ENCODE data around the gene PCNX1. TPM values are rescaled to one million over a fixed set of nuclear protein-coding genes. Genes with fewer than 3 reads are reported as not detected.
"Not testable (repeated sequence)": the region's sequence is repeated elsewhere in the genome, so short reads cannot be mapped to it uniquely, and the experiment has no call there.

Gene PCNX1
- 27.9 and 32.6 TPM in 2 replicates for total RNA-seq

DNA sequence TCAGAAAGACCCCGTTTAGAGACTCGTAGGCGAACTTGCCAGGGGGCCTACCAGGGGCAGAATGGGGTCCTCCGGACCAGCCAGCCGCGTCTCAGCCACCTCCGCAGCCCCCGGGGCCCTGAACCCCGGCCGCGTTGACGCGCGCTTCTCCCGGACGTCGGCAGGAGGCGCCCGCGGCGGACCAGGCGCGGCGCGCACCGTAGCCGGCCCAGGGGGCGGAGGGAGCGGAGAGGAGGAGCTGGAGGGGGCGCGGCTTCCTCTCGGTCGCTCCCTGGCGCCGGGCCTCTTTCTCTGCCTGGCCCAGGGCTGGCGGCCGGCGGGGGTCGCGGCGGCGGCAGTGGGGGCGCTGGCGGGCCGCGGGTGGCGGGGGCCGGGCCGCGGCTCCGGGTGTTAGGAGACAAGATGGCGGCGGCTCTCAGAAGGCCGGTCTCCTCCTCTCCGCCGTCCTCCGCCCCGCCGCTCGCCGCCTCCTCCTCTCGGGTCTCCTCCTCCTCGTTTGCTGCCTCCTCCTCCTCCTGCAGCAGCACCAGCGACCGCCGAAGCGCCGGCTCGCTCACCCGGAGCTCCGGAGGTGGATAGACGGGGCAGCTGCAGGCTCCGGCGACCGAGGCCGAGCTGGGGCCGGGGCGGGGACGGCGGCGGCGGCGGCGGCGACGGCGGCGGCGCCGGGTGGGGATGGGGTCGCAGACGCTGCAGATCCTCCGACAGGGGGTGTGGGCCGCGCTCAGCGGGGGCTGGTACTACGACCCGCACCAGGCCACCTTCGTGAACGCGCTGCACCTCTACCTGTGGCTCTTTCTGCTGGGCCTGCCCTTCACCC, at the start of gene PCNX1:
PCNX1 (plus strand) TSS at position 284 of the 820 bp plus-strand sequence; CDS start at position 676, 392 bp downstream.
- peak; percentile 47 for DNase-seq (ENCODE audit: low read depth, low spot score)

DNA sequence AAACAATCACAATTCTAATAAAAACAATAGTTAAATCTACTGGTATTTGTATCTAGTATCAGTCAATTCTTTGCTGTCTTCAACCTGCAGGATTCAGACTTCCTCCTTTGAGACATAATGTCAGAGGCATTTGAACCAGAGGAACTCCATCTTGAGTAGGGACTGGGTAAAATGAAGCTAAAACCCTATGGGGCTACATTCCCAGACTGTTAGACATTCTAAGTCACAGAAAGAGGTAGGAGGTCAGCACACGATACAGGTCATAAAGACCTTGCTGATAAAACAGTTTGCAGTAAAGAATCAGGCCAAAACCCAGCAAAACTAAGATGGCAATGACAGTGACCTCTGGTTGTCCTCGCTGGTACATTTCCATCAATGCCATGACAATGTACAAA, 49.8 kb upstream of the PCNX1 start:
- no peak for DNase-seq (ENCODE audit: low read depth, low spot score)

DNA sequence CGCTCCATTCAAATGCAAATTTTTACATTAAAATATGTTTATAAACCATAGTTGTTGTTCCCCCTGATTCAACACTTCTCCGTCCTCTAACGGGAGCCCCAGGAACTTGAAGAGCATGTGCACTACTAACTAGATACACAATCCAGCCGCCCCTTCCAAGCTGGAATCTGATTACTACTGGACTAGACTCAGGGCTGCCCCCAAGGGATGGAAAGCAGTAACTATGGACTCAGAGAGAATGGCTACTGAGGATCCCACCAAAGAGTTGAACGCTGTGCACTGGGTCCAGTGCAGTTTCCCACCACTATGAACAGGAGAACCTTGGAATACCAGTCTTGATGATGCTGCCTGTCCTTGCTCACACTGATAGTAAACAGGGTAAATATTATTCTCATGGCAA, 48.6 kb upstream of the PCNX1 start:
- DNase-seq (ENCODE audit: low read depth, low spot score): no peak

DNA sequence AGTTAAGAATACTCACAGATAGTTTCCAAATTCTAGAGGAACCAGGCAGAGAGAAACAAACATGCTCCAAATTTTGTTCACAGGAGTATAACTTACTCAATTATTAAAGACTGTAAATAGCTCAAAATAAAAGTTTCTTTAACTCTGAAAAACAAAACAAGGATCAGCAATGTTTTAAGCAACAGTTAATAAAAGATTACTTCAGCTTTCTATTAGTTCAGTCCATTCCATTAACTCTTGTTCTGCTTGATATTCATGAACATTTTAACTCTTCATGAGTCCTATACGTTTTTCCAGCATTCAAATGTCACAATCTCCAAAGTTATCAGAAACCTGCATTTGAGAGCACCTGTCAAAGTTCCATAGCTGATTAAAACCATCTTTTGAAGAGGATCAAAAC, 40.3 kb upstream of the PCNX1 start:
- not testable (repeated sequence) for DNase-seq (ENCODE audit: low read depth, low spot score)

DNA sequence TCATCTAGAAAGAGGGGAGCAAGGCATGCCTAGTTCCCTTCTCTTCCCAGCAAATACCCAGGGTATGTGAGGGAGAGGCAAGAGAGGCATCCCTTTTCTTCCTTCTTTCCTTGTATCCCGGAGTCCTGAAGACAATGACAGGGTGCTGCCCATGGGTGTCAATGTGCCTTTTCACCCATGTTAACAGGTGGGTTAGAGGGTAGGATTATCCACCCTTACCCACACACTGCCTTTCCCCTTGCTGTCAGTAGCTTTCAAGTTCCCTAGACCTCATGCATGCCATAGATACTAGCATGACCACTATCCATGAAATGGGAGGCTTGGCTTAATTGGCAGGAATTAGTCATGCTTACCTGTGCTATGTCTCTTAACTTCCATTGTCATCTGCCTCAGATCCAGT, 36.3 kb upstream of the PCNX1 start:
- no peak for DNase-seq (ENCODE audit: low read depth, low spot score)

DNA sequence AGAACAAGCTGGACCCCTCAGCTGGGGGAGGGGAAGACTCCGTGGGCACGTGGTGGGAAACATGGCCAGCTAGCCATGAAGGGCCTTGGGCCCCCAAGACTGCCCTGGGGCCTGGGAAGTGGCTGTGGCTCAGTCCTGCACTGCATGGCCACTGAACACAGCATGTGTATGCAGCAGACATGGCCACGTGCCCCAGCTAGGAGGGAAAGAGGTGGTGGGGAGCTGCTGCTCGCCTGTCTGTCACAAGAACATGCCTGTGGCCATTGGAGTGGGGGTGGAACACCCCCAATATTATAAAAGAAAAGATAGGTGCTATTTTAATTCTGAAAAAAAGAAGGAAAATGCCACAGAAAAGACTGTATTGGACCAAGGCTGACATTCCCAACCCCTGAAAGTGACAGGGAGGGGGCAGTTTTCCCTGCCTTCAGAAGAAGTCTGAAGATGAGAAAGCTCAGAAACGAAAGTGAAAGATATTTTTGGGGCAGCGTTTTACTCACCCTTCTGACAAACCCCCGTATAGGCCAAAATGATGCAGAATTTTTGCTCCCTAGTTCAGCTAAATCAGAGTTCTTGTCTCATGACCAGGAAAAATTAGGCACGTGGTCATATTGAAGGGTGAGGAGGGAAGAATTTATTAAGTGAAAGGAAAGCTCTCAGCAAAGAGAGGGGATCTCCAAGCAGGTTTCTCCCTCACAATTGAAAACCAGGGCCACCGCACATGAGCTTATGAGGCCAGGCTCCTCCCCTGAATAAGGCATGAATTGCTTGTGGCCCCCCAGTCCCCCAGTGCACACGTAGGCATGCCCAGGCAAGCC, 35.2 kb upstream of the PCNX1 start:
- no peak for DNase-seq (ENCODE audit: low read depth, low spot score)

DNA sequence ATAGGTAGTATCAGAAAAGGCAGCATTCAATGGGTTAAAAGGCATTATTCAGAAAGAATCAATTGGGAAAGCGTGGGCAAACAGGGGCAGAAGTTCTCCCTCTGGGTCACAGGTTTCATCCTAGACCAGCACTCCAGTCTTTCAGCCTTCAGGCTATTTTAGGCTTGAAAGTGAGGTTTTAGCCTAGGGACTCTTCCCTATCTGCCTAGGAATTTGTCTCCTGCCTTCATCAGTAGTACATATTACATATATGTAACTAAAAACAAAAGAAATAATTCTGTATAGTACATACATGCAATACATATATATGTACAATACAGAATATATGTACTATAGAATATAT, 34.6 kb upstream of the PCNX1 start:
- no peak for DNase-seq (ENCODE audit: low read depth, low spot score)

DNA sequence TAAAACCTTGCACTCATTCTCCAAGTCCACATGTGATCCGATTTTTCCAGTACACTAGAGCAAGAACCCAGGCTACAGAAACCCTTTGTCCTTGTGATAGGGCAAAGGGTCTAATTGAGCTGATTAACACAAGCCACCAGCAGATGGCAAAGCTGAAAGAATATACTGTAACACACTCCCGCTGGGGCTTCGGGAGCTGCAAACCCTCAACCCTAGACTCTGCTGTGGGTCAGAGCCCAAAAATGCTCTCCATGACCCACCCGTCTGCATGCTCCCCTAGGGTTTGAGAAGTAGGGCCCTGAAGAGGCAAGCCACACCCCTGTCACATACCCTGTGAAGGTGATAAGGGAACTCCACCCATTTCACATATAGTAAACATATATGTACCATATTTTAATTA, 33.6 kb upstream of the PCNX1 start:
- no peak for DNase-seq (ENCODE audit: low read depth, low spot score)

DNA sequence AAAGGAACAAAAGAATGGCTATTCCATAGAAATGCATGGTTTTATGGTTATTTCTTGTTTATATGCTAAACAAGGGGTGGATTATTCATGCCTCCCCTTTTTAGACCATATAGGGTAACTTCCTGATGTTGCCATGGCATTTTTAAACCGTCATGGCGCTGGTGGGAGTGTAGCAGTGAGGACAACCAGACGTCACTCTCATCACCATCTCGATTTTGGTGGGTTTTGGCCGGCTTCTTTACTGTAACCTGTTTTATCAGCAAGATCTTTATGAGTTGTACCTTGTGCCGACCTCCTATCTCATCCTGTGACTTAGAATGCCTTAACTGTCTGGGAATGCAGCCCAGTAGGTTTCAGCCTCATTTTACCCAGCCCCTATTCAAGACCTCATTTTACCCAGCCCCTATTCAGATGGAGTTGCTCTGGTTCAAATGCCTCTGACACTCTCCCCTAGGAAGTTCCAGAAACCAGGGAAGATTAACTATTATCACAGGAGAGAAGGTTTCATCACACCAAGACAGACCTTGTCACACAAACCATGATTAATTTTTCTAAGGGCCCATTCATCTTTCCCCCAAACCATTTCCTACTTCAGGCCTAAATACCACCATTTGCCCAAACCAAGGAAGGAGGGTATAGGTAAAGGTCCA, 31.3 kb upstream of the PCNX1 start:
- DNase-seq (ENCODE audit: low read depth, low spot score): not testable (repeated sequence)

DNA sequence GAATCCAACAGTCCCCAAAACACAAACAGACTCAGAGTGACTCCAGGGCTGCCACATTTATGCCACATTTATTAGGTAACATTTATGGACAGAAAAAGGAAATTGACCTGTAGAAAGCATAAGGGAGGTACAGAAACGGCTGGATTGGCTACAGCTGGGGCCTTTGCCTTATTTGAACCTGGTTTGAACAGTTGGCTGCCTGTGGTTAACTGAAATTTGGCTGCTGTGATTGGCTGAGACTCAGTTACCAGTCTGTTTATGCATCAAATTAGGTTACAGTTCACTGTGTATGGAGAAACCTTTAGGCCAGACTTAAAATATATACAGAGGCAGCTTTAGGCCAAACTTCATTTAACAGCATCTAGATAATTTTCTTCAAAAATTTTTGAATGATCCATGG, 27.8 kb upstream of the PCNX1 start:
- DNase-seq (ENCODE audit: low read depth, low spot score): no peak

DNA sequence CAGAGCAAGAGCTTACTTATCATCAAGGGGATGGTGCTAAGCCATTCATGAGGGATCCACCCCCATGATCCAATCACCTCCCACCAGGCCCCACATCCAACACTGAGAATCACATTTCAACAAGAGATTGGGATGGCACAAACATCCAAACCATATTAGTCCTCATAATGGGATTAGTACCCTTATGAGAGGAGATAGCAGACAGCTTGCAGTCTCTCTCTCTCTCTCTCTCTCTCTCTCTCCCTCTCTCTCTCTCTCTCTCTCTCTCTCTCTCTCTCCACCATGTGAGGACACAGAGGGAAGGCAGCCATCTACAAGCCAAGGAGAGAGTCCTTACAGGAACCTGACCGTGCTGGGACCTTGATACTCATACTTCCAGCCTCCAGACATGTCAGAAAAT, 26.4 kb upstream of the PCNX1 start:
- not testable (repeated sequence) for DNase-seq (ENCODE audit: low read depth, low spot score)

DNA sequence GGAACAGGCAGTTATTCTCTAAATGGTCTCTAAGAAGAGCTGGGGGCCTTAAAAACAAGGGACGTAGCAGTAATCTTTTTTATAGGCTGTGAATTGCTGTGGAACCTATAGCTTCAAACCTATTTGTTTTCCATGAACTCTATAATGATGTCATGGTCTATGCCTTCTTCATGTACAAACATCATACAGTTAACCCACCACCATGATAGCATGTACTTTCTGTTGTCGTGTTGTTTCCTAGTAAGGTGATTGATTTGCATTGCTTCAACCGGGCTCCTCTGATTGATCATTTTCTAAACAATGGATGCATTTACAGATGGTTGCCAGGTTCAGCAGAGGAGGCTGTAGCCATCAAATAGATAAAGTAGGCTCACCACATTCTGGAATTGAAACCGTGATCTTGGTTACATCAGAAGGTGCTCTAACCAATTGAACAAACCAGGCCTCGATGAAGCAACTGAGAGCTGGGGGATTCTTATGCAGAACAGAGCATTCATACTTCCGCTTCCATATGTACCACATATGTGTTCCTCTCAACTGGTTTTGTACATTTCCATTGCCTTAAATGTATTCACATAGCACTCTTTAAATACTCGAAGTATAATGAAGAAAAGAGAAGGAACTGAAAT, 25.6 kb upstream of the PCNX1 start:
- no peak for DNase-seq (ENCODE audit: low read depth, low spot score)

DNA sequence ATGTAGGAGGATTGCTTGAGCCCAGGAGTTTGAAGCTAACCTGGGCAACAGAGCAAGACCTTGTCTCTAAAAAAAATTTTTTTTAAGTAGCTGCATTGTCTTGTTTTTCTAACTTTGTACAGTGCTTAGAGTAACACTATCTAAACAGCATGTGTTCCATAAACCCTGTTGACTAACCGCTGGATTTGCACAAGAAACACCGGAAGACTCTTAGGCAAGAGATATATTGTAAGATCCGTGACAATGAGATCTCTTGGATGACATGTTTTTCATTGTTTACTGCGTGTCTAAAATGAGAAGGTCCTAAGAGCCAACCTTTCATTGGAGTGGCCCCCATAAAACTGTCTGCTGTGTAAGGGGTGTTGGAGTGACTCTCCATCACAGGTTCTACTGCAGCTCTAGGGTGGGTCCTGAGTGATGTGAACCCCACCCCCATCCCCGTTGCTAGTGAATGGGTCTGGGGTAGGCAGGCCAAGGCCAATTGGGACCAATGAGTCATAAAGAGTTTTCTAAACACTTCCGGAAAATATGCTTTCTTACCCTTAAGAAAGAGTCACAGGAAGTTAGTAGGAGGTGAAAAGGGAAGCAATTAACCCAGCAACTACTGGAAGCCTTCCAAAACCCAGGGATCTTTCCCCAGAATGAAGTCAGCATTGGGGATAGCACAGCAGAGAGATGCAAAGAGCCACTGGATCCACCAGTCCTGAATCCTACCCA, 24.3 kb upstream of the PCNX1 start:
- peak; percentile 20 for DNase-seq (ENCODE audit: low read depth, low spot score)

DNA sequence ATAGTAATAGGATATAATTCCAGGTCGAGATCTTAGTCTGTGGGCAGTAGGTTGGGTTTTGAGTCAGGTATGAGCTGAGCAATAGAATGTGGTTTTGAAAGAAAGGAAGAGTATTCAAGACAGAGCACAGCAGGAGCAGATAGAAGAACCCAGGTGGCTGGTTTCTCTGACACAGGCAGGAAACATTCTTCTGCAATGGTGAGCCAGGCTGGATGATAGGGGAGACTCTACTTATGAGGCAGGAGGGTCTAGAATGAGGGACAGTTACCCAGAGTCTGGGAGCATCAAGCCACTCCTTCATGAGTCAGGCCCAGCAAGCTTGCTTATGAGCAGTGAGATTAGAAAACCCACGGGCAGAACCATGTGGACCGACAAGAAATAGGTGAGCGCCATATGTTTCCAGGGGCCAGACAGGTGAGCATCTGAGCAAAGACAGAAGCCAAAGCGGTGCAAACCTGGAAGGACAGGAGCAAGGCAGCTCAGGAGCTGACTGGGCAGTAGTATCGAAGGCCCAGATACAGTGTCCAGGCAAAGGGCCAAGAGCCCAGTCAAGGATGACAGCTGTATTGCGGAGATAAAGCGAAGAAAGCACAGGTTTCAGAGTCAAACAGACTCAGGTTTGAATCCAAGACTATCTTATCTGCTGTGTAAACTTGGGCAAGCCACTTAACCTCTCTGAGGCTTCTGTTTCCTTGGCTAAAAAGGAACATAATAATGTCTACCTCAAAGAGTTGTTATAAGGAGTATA, 22.5 kb upstream of the PCNX1 start:
- DNase-seq (ENCODE audit: low read depth, low spot score): no peak

DNA sequence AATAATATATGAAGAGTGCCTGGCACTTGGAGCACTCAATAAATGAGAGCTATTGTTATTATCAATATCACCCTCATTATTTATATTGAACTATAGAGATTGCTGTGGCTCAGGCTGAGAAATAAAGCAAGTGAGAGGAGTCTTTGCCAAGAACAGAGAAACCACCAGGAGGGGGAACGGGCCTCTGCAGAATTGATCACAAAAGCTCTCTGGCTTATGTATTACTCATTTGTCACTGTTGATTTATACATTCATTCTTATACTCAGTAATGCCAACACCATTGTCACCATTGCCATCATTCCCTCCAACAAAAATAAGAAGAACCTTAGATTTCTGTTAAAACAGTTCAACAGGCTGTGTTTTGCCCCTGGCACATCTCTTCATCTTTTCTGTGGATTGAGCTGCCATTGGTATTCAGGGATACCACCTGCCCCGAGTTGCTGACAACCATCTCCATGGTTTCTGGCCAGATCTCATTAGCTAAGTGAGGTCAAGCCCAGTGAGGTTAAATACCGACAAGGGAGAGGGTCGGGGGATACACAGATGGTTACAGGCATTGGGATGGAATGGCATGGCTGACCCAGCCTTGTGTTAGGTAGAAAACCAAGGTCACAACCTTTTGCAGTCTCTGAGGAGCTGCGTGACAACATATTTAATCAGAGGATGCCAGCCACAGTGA, 21.8 kb upstream of the PCNX1 start:
- DNase-seq (ENCODE audit: low read depth, low spot score): no peak

DNA sequence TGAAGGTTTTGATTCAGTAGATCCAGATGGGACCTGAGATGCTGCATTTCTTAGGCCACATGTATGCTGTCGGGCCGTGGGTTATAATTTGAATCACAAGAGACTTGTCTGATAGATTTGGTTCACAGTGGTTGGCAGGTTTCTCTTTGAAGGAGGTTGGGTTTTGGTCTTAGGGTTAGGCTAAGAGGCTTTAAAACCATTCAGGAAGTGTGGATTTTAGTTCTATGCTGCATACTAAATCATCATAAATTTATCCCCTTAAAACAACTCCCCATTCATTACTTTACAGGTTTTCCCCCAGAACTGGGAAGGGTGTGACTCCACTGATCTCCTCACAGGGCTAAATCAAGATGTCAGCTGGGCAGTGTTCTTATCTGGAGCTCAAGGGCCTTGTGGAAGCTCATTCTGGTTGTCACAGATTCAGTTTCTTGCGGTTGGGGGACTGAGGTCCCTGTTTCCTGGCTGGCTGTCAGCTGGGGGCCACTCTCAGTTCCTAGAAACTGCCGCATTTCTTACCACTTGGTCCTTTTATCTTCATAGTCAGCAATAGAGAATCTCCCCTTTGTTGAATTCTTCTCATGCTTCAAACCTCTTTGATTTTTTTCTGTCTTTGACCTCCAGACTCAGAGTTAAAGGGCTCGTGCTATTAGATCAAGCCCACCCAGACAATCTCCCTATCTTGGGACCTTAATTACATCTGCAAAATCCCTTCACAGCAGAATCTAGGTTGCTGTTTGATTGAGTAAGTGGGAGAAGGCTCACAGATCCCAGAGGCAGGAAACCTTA, 20.6 kb upstream of the PCNX1 start:
- no peak for DNase-seq (ENCODE audit: low read depth, low spot score)

DNA sequence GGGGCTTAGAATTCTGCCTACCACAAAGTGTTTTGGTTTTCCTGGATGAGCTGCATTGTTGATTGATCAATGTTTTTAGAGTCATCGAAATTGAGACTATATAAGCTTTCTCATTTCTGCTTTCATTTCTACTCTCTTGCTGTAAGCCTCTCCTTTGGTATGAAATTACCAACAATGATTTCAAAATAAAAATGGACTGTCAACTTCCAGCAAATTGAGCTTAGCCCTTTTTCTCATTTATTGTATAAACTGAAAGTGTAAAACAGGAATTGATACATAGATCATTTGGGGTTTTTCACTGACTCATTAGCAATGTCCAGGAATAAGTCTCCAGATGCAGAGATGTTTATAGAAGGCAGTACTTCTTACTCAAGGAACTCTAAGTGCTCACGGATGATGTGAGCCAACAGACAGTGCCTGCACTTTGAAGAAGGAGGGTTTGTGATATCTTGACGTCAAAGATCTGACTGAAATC, 20.0 kb upstream of the PCNX1 start:
- no peak for DNase-seq (ENCODE audit: low read depth, low spot score)

DNA sequence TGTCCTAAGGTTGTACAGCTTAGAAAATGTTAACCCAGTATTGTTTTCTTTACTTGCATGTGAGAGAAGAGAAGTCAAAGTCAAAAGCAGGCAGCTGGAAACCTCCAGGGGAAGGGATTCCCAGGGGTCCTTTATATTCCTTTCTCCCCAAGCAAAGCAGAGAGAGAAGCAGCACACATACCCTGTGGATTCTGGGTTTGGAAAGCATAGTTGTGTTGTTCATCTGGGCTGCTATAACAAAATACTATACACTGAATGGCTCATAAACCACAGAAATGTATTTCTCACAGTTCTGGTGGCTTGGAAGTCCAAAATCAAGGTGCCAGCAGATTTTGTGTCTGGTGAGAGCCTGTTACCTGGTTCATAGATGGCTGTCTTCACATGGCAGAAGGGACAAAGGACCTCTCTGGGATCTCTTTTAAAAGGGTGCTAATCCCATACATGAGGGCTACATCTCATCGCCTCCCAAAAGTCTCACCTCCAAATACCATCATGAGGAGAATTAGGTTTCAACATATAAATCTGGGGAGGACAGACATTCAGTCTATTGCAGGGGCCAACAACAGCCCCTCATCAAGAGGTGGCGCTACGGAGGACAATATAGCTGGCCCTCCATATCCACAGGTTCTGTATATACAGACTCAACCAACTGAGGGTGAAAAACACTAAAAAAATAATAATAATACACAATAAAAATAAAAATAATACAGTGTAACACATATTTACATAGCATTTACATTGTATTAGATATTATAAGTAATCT, 19.3 kb upstream of the PCNX1 start:
- no peak for DNase-seq (ENCODE audit: low read depth, low spot score)
